ENCODE measurements around the gene CCDC91. TPM values are rescaled to one million over a fixed set of nuclear protein-coding genes. Genes with fewer than 3 reads are reported as not detected.

CCDC91 gene
- total and polyA plus RNA-seq, 9 of the 15 experiments (the other 6 are each of a cell fraction or from before 2014, with no cell fraction given), result 10.1 to 31.1 (median 26.3) TPM

DNA sequence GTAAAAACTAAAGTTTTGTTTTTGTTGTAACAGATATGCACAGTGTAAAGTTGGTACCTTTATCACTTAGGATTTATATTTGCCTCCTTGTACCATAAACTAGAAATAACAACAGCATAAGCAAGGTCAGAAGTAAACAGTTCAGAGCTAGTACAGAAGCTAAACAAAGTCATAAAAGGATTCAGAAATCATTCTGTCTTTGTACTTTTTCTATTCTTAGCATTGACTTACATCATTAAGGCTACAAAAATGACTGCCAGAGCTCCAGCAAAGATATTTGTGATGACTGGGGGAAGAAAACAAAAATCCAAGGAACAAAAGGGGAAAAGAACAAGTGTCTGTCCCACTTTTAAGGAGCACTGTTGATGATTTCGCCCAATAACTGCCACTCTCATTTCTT is 347.2 kb downstream of the CCDC91 start:
- Histone ChIP-seq H3K36me3 (ENCODE audit: control insufficient read depth, insufficient read depth, low read length) (no peaks in the 10 kb centered on the region), H3K9me3 (replicated peaks; ENCODE audit: control insufficient read depth, insufficient read depth, low read depth, low read length) (no peaks in the 10 kb centered on the region), H3K27me3 (ENCODE audit: control insufficient read depth in 2 of 2, insufficient read depth in 2 of 2, low read length in 2 of 2) (no peaks in the 10 kb centered on the region), H3K4me3 (no peak overlapping the region), H3K27ac (ENCODE audit: extremely low read depth, low read depth, low read length) (no peak overlapping the region), H3K4me1 (replicated peaks in 1 of 2; ENCODE audit: control insufficient read depth in 2 of 2, insufficient read depth in 2 of 2, low read length in 2 of 2) (no peaks in the 10 kb centered on the region; a peak in 1 of 5 replicates), H4K20me1 (replicated peaks; ENCODE audit: control insufficient read depth, insufficient read depth, low read length) (no peaks in the 10 kb centered on the region), H2AFZ (ENCODE audit: low read depth, low read length) (no peak overlapping the region), H3K9ac (ENCODE audit: insufficient read depth in 1 of 2, low read depth in 2 of 2, low read length in 2 of 2) (no peak overlapping the region), H3K9me1 (ENCODE audit: control insufficient read depth, insufficient read depth, low read length) (no peaks in the 10 kb centered on the region), H3K79me2 (ENCODE audit: control insufficient read depth, insufficient read depth, low read length) (no peaks in the 10 kb centered on the region), H3K4me2 (ENCODE audit: insufficient read depth, low read length) (no peak overlapping the region)
- TF ChIP-seq MIER1 (IDR thresholded peaks at IDR 0.05; ENCODE audit: low read depth), result no peak
- no peak for TF ChIP-seq CREM (IDR thresholded peaks at IDR 0.05; ENCODE audit: low read depth)
- no peak for TF ChIP-seq TARDBP (IDR thresholded peaks at IDR 0.05)
- no peak for TF ChIP-seq HOXB6 (CRISPR knock-in tag; IDR thresholded peaks at IDR 0.05; ENCODE audit: borderline replicate concordance)
- no peak for TF ChIP-seq TBP (optimal IDR thresholded peaks at IDR 0.05; ENCODE audit: low read depth, low read length)
- no peak for TF ChIP-seq ZNF76 (CRISPR knock-in tag; IDR thresholded peaks at IDR 0.05; ENCODE audit: borderline replicate concordance)
- TF ChIP-seq MTA3 (IDR thresholded peaks at IDR 0.05; ENCODE audit: borderline replicate concordance), result no peak
- TF ChIP-seq C11orf30 (IDR thresholded peaks at IDR 0.05; ENCODE audit: low read depth), result no peak
- ChIA-PET POLR2A (no interaction called here), CTCF (ENCODE audit: low intra/inter-chr PET ratio) (no interaction called here)
- 25% methylated on average over 1 of the region's 1 CpG for WGBS (ENCODE audit: insufficient coverage, low coverage, missing lambda C conversion rate)
- DNase-seq (ENCODE audit: extremely low read depth in 1 of 4, low spot score in 3 of 4), result no peak
- no peak for FAIRE-seq
- in situ Hi-C loops (cut with MboI) (no loop called here), intact Hi-C loops (cut with micrococcal nuclease) (no loop called here)
- BruUV-seq (replicated peaks), result no TSS peak
- no peak for ATAC-seq
